Kidney glomerular epithelial cell (primary cell): Measurements from ENCODE around the gene SH3RF2.
"Not testable (repeated sequence)": the region's sequence is repeated elsewhere in the genome, so short reads cannot be mapped to it uniquely, and the experiment has no call there.

ENCODE experiments used
- DNase-seq: peaks from one replicate; lab custom pipeline; 2025; lab: John Stamatoyannopoulos, UW

The SH3RF2 gene, protein sequence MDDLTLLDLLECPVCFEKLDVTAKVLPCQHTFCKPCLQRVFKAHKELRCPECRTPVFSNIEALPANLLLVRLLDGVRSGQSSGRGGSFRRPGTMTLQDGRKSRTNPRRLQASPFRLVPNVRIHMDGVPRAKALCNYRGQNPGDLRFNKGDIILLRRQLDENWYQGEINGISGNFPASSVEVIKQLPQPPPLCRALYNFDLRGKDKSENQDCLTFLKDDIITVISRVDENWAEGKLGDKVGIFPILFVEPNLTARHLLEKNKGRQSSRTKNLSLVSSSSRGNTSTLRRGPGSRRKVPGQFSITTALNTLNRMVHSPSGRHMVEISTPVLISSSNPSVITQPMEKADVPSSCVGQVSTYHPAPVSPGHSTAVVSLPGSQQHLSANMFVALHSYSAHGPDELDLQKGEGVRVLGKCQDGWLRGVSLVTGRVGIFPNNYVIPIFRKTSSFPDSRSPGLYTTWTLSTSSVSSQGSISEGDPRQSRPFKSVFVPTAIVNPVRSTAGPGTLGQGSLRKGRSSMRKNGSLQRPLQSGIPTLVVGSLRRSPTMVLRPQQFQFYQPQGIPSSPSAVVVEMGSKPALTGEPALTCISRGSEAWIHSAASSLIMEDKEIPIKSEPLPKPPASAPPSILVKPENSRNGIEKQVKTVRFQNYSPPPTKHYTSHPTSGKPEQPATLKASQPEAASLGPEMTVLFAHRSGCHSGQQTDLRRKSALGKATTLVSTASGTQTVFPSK

DNA sequence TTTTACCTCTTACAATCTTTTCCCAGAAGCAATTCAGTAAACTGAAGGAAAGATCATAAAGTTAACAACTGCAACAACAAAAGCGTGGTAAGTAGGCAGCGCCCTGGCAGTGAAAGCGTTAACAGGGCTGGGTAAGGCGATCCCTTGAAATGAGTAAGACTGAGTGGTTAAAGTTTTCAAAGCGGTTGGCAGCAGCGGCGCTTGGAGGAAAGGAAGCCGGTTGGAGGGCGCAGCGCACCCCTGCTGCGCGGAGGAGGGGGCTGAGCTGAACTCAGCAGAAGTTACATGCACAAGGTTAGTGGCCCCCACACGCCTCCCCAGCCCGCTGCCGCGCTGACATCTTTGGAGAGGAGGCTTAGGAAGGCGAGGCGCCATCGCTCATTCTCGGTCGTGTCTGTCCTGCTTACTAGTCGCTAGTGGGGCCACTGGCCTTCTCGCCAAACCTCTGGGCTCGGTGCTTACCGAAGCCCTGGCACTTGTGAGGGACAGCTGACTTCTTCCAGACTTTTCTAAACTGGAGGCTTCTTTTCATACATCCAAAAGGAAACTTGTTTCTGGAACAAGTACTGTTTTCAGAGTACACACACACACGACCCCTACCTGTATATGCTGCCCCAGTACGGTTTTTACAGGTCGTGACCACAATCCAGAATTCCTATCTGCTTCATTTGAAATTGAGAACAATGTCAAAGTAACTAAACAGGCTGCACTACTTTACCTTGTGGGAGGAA, at the start of gene SH3RF2:
SH3RF2 (plus strand) TSS at position 178 of the 731 bp plus-strand sequence. CDS start 1,351 bp downstream, outside the sequence.
- peak; percentile 91 for DNase-seq

DNA sequence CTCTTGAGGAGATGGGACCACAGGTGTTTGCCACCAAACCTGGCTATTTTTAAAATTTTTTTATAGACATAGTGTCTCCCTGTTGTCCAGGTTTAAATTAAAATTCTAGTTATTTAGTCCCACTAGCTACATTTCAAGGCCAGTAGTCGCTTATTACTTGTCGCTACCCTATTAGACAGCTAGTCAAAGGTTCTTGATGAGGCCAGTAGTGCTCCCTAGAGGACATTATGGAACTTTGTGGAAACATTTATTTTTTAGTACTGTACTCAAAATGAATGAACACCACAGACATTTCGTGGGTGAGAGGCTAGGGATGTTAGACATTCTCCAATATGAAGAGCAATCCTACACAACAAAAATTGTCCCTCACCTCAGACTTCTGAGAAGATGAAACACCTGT, 49.2 kb upstream of the SH3RF2 start:
- no peak for DNase-seq

DNA sequence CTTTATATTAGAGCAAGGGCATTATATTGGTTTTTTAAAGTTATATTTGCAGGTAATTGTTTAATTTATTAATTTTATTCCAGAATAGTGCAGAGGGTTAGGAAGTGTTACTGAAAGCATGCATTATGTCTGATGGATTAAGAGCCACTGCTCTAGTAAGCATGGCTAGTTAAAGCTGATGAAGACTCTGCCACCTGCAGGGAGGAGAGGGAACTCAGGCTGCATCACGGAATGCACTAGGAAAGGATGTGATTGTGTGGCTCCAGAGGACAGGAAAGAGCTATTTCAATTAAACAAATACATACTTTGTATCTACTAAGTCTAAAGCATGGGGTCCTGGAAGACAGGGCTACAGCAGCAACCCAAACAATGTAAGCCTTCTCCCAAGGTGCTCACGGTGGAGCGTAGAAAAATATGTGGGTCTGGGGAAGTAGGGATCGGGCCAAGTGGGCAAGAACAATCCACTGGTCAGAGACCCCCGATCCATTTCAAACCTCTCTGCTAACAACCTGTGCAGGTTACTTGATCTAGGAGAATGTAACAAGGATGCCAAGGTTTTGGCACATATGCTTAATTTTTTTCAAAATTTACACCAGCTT, 48.3 kb upstream of the SH3RF2 start:
- DNase-seq = peak; percentile 35

DNA sequence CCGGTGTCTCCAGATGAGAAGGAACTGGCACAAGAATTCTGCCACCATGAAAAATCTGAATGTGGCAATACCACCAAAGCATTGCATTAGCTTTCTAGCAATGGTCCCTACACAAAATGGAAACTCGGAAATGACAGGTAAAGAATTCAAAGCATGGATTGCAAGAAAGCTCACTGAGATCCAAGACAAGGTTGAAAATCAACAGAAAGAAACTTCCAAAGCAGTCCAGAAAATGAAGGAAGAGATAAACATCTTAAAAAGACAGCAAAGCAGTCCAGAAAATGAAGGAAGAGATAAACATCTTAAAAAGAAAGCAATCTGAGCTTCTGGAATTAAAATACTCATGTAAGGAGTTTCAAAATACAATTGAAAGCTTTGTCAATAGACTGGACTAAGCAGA, 46.8 kb upstream of the SH3RF2 start:
- DNase-seq = no peak

DNA sequence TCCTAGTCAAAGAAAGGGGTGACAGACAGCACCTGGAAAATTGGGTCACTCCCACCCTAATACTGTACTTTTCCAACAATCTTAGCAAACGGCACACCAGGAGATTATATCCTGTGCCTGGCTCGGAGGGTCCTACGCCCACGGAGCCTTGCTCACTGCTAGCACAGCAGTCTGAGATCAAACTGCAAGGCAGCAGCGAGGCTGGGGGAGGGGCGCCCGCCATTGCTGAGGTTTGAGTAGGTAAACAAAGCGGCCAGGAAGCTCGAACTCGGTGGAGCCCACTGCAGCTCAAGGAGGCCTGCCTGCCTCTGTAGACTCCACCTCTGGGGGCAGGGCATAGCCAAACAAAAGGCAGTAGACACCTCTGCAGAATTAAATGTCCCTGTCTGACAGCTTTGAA, 45.0 kb upstream of the SH3RF2 start:
- DNase-seq = not testable (repeated sequence)

DNA sequence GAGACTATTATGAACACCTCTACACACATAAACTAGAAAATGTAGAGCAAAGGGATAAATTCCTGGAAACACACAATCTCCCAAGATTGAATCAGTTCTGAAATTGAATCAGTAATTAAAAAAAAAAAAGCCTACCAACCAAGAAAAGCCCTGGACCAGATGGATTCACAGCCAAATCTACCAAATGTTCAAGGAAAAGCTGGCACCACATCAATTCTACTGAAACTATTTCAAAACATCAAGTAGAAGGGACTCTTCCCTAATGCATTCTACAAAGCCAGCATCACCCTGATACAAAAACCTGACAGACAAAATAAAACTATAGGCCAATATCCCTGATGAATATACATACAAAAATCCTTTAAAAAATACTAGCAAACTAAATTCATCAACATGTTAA, 38.2 kb upstream of the SH3RF2 start:
- DNase-seq = no peak

DNA sequence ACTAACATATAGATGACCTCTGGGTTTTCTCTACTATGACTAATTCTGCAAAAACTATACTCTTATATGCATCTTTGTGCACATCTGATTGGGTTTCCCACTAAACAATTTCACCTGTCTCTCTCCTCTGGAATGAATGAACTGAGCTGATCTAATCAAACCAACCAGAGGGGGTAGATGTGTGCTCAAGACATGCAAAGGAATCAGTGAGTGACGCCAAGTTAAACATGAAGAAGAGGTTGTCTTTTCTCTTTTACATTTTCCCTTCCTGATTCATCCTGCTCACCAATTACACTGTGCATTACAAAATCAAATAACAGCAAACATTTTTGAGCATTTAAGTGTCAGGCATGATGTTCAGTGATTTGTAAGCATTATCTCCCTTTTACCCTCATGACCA, 34.0 kb upstream of the SH3RF2 start:
- DNase-seq = no peak

DNA sequence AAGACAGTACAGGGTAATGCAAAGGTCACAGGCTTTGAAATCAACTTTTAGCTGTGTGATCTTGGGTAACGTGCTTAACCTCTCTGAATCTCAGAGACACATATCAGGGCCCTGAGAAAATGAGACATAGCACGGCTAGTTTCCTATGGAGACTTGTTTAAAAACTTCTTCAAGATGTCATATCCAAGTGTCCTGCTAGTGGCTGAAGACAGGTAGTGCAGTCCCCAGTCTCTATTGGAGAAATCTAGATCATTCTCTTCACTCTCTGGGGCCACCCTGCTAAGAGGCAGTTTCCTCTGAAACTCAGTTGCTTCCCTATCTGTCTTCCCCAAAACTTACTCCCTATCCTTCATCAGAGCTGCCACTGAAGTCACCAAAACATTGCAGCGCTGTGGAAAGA, 33.3 kb upstream of the SH3RF2 start:
- DNase-seq = no peak

DNA sequence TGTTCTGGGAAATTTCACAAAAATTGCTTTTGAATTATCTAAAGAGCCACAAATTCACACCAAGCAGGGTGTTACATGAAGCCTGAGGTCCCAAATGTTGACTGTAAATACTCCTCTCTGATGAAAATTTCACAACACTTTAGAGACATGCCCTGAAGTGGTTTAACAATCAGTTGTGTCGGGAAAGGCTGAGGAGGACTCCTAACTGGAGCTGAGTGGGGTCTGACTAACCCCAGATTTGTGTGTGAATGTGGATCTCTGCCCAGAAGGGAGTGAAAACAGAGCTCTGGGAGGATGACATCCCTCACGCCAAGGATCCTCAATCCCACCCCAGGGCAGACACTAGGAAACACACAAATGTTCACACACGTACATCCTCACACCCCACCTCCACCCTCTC, 32.5 kb upstream of the SH3RF2 start:
- no peak for DNase-seq

DNA sequence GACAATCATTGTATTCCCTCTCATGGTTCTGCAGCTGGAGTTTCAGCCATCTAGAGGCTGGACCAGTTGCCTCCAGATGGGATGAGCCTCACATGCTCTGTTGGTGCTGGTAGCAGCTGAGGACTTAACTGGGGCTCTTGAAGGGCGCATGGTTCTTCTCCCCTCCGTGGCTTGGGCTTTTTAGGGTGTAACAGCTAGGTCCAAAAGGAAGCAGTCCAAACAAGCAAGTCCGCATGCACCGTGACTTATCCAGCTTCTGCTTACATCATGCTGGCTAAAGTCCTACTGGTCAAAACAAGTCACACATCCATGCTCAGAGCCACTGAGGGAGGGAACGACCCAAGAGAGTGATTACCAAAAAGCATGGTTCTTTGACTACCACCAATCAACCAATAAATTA, 31.6 kb upstream of the SH3RF2 start:
- no peak for DNase-seq

DNA sequence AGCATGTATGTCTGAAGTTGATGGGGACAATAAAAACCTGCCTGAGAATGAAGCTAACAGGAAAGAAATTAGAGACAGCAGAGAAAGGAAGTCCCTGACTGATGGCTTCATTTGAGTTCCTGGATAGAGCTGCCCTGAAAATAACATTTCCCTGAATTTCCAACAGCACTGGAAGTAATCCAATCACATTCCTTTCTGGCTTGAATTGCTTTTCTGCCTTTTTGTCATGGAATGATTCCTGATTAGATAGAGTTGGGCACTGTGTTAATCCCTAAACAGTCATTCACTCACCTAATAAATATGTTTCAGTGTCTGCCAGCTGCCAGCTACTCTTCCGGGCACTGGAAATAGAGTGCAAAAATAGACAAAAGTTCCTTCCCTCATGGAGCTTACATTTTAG, 30.0 kb upstream of the SH3RF2 start:
- DNase-seq = no peak

DNA sequence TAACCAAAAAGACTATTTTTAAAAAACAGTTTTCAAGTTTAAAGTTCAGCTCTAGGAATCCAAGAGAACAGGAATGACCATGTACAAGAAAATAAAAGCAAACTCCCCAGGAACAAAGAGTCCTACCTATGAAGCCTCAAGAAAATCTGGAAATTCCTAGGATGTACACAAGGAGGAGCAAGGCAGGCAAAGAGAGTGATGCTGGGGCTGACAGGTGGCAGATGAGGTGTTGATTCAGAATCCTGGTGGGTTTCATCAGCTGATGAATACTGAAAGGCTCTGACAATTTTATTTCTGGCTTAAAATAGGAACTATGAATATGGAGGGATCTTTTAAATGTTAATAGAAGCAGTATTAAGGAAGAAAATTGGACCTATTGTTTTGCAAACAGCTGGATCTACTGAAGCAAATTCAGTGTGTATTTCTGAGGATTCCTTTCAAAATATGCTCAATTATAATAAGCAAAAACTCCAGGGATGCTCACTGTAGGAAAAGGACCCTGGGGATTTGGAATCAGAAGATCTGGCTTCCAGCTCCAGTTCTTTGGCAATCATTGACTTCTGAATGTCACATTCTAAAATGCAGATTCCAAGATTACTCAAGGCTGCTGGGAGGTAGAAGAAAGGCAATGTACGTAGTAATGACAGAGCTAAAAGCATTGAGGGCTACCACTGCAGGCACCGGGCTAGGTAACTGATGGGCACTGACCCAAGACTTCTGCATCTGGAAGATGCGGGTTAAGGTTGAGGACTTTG, 28.0 kb upstream of the SH3RF2 start:
- peak; percentile 38 for DNase-seq

DNA sequence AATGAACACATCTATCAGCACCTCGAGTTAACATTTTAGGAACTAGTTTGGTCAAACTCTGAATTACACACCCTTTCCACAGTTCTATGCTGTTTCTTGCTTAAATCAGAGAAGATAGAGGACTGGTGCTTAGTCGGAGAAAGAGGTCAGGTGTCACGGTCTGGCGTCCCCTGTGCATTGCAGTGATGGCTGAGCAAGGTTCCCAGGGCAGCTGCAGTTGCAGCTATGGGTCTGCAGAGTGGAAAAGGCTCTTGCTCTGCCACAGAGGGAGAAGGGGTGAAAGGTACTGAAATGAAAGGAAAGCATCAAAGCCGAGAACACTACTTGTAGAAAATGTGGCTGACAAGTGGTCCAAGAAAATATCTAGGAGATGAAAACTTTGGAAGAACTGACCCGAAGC, 25.2 kb upstream of the SH3RF2 start:
- no peak for DNase-seq

DNA sequence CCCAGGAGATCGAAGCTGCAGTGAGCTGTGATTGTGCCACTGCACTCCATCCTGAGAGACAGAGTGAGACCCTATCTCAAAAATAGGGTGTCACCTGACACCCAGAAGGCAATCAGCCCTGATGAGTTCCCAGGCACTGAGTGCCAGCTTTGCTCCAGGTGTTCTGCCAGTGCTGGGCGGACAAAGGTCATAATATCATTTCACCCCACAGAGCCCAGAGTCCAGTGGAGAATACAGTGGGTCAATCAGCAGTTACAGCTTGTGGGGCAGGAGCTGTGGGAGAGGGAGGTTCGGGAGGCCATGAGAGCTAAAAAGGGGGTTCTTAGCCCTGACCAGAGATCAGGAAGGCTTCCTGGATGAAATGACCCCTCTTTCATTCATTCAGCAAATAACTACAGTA, 24.4 kb upstream of the SH3RF2 start:
- DNase-seq = no peak

DNA sequence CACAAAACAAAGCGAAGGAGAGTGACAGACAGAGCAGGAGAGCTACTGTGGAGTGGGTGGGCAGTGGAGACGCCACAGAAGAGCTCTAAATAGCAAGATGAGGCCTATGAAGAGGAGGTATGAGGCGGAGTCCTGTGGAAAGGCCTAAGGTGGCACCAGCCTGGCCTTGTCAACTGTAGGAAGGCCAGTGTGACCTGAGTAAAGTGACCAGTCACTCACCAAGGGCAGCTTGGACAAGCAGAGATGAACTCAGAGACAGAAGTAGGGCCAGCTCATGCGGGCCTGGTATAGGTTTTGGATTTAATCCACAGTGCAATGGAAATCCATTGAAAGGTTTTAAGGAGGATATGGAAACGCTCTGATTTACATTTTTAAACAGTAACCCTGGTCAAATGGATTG, 23.8 kb upstream of the SH3RF2 start:
- no peak for DNase-seq

DNA sequence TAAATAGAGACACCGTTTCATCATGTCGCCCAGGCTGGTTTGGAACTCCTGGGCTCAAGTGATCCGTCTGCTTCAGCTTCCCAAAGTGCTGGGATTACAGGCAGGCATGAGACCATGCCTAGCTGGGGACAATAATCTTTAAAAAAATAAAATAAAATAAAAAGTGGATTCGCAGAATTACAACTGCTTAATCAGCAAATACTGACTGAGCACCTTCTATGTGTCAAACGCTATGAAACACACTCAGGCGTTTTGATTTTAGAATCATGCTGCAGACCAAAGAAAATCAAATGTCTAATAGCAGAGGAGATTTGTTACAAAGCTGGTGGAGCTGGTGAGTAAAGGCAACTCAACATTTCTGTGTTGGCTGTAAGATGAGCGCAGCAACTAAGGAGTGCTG, 22.7 kb upstream of the SH3RF2 start:
- DNase-seq = no peak

DNA sequence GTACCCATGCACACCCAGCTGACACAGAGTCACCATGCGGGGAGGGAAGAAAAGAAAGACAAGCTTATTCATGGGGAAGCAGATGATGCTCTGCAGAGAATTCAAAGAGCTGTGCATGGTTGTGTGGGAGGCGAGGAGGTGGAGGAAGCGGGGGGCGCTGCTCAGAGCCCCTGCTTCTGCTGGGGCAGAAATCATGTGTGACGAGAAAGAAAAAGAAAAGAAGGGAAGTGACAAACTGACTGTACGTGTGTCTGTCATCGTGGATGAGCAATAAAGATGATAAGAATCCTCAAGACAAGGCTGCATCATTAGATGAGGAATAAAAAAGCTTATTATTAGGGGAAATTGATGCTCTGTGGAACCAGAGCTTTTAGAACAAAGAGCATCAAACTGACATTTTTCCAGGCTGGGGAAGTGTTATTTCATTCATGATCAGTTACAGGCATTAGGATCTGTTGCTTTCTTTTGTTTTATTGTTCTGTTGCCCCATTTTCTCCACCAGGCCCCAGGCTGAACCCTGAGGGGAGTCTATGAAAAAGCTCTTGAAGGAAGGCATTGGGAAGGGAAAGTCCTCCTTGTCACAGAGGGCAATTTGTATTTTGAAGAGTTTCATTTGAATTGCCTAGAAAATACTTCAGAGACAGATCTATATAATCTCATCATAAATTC, 20.3 kb upstream of the SH3RF2 start:
- no peak for DNase-seq

DNA sequence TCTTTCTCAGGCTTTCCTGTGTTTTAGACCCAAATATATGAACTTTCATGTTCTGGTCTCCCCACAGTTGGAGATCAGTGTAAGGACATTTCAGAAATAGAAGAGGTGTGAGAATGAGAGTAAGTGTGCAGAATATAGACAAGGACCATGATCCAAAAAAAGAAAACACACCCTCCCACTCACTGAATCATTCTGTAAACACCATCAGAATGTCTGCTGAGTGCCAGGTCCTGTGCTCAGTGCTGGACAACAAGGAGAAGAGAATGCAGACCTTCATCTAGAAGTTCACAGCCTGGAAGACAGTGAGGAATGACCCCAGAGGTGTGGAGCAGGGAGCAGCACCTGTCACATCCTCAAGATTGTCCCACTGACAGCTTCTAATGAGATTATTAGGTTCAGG, 19.1 kb upstream of the SH3RF2 start:
- no peak for DNase-seq

DNA sequence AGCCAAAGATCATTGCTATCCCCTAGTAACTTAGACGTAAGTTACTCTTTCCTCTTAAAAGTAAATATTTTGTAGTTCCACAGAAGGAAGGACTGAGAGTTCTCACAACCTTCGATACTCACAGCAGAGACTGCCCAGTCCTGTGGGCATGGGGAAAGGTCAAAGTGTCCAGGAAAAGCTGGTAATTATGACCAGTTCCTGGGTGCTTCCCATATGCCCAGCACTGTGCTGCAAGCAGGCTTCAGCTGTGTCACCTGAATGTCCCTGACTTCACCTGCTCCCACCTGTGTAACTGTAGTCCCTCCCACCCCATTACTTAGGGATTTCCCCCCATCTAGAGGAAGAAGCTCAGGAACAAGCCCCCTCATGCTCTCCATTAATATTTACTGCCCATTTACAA, 18.0 kb upstream of the SH3RF2 start:
- DNase-seq = no peak

DNA sequence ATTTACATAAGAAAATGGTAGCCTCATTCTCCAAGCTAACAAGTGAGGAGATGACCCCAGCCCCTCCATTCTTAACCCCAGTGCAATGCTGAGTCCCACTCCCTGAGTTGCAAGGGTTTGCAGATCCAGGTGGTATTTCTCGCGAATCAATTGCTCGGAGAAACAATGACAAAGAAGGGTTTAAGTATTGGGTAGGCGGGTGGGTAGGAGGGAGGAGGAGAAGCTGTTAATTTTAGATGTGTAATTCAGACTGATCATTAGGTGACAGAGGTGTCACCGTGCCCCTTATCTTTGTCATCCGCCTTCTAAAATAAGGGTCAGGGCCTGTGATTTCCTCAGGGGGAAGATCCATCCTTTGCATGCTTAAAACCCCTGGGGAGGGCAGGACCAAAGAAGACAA, 17.0 kb upstream of the SH3RF2 start:
- no peak for DNase-seq

DNA sequence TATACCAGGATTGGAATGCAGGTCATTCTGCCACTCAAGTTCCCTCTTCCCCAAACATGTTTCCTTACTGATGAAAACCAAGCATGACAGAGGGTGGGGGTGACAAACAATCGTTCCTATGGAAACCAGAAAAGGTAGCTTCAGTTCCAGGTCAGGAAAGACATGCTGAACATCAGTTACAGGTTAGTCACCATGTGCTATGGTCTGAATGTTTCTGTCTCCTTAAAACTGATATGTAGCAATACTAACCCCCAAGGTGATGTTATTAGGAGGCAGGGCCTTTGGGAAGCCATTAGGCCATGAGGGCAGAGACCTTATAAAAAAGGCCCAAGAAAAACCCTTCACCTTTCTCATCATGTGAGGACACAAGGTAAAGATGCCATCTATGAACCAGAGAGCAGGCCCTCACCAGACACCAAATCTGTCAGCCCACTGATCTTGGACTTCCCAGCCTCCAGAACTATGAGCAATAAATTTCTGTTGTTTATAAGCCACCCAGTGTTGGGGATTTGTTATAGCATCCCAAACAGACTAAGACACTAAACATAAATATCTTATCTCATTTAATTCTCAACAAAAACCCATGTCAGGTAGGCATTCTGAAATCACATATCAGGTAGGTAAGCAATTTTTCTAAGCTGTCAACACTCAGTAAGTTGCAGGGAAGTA, 15.7 kb upstream of the SH3RF2 start:
- no peak for DNase-seq
